Left lung (tissue), 10 donors: ENCODE results near the gene TDRD3. TPM values are rescaled to one million over a fixed set of nuclear protein-coding genes. Genes with fewer than 3 reads are reported as not detected.

Source experiments
- ATAC-seq: fragments of 200-7000 bp; cut with Tn5 transposase; one replicate; pipeline ENCODE4 v1.9.1; 2020; ENCODE audit warnings: moderate library complexity
- DNase-seq, 4 donors: peaks; one replicate each; pipeline ENCODE4 v3.0.0-alpha.2; 2013 to 2020
- H3K27ac ChIP-seq, 2 donors: fragments of 200-600 bp; sonication (generic) in 1 of 2; one replicate each; pipeline versions ENCODE4 v1.5.0 to v1.8.0; 2020 to 2021
- H3K27me3 ChIP-seq, 2 donors: fragments of 200-600 bp; sonication (generic) in 1 of 2; one replicate each; pipeline versions ENCODE4 v1.5.0 to v1.8.0; 2020 to 2021
- H3K36me3 ChIP-seq, 2 donors: fragments of 200-600 bp; sonication (generic) in 1 of 2; one replicate each; pipeline versions ENCODE4 v1.5.0 to v1.8.0; 2020 to 2021
- H3K4me1 ChIP-seq, 2 donors: fragments of 200-600 bp; one replicate each; pipeline ENCODE4 v1.8.0; 2021
- H3K4me3 ChIP-seq, 2 donors: fragments of 200-600 bp; sonication (generic) in 1 of 2; one replicate each; pipeline versions ENCODE4 v1.5.0 to v1.8.0; 2020 to 2021; ENCODE audit warnings: mild to moderate bottlenecking in 1 of 2
- H3K9me3 ChIP-seq, 2 donors: fragments of 200-600 bp; sonication (generic) in 1 of 2; one replicate each; pipeline versions ENCODE4 v1.5.0 to v1.8.0; 2020 to 2021
- CTCF ChIP-seq, 2 donors: fragments of 200-600 bp; sonication (generic) in 1 of 2; IDR thresholded peaks; one replicate each; pipeline versions ENCODE4 v1.5.0 to v1.8.0; 2021; ENCODE audit warnings: antibody characterized with exemption in 2 of 2
- intact Hi-C, 2 donors: fragments of 100-400 bp; cut with DNase I; formaldehyde crosslinking; loops; one replicate each; pipeline versions ENCODE4 v1.11.2 to v1.14.2; 2022
- polyA plus RNA-seq, 6 donors: library from polyadenylated mRNA; unstranded; fragments of 120-200 nt; gene quantifications; one replicate each; pipeline ENCODE4 v1.2.1, GENCODE V29; 2013; ENCODE audit not compliant: insufficient read length in 6 of 6
- total RNA-seq, 2 donors: library from RNA; stranded (reverse); fragmentation: NEBNext Ultra II Directional; extraction: Animal tissue kit (Norgen Biotek cat#: 25700); gene quantifications; one replicate each; pipeline ENCODE4 v1.2.1, GENCODE V29; 2021
- donor health status: DM: no; HTN: yes; CAD: no.
- donor health status: DM: no; HTN: no; CAD: no.

Gene TDRD3
- total and polyA plus RNA-seq, 8 donors = 18.2 to 43.4 (median 41.1) TPM

DNA sequence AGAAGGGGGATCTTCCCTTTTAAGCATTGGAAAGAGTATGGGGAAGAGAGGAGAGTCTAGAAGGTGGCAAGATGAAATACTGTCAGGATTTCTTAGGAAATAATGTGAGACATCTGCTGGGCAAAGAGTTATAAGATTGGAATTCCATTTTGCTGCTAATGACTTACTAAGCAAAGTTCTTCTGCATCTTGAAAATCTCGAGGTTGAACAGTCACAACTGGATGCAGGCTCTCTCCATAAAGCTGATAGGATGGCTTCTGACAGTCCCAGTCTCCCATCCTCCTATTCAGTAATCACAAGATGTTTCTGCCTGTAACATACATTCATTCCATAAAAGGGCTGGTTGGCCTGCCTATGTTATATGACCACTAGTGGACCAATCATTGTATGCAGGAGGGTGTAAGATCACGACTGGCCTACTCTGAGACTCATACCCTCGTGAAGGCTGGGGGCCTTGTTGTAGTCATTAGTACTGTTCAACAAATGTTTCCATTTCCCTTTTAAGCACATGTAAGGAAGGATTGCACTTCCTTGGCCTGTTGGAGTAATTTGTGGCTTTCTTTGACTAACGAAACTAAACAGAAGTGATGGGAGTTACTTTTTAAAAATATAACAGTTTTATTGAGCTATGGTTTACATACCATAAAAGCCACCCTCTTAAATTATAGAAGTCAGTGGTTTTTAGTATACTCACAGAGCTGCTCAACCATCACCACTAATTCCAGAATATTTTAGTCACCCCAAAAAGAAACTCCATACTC is 45.0 kb upstream of the TDRD3 start:
- ATAC-seq (no peak), DNase-seq (no peak)
- no peak for TF ChIP-seq CTCF (IDR thresholded peaks at IDR 0.05)
- Histone ChIP-seq H3K4me1 (no peaks in the 10 kb centered on the region), H3K9me3 (no peaks in the 10 kb centered on the region), H3K27ac (no peak overlapping the region), H3K4me3 (no peak overlapping the region), H3K36me3 (no peaks in the 10 kb centered on the region), H3K27me3 (no peaks in the 10 kb centered on the region)
- intact Hi-C loops = no loop called here

GRCh38 chr13:60352644-60353043 is 44.4 kb upstream of the TDRD3 start:
- no peak for TF ChIP-seq CTCF (IDR thresholded peaks at IDR 0.05)
- H3K36me3 ChIP-seq = no peaks in the 10 kb centered on the region

GRCh38 chr13:60355056-60355455 is 42.0 kb upstream of the TDRD3 start:
- H3K36me3 ChIP-seq = no peaks in the 10 kb centered on the region
- intact Hi-C loops = no loop called here
- no peak for TF ChIP-seq CTCF (IDR thresholded peaks at IDR 0.05)
- H3K4me3 ChIP-seq = no peak overlapping the region
- H3K27me3 ChIP-seq = no peaks in the 10 kb centered on the region
- DNase-seq (no peak), ATAC-seq (no peak)
- H3K9me3 ChIP-seq = no peaks in the 10 kb centered on the region
- H3K27ac ChIP-seq = no peak overlapping the region
- H3K4me1 ChIP-seq = no peaks in the 10 kb centered on the region

More at GRCh38 chr13:60352644-60353043, 44.4 kb upstream of the TDRD3 start:
- no peak for ATAC-seq
- Histone ChIP-seq H3K27me3 (no peaks in the 10 kb centered on the region), H3K9me3 (no peaks in the 10 kb centered on the region), H3K27ac (no peak overlapping the region), H3K4me1 (no peaks in the 10 kb centered on the region), H3K4me3 (no peak overlapping the region)
- intact Hi-C loops = no loop called here
- no peak for DNase-seq

DNA sequence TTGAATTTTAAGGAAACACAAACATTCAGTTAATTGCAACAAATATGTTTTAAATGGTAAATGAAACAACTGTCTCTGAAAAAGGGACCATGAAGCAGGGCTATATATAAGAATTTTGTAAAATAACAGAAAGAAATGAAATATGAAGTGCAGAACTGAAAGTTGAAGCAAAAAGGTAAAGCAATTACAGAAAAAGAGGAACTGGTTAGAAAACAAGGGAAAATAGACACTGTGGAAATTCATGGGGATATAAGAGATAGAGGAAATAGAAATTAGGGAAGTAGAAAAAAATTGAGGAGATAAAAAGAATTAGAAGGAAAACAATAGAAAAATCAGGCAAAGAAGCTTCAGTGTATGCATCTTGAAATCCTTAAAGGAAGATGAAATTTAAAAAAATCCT is 40.0 kb upstream of the TDRD3 start:
- no peaks in the 10 kb centered on the region for H3K27me3 ChIP-seq
- H3K27ac ChIP-seq = no peak overlapping the region
- H3K4me1 ChIP-seq = no peaks in the 10 kb centered on the region
- no peak for TF ChIP-seq CTCF (IDR thresholded peaks at IDR 0.05)
- intact Hi-C loops = no loop called here
- H3K36me3 ChIP-seq = no peaks in the 10 kb centered on the region
- no peak overlapping the region for H3K4me3 ChIP-seq
- ATAC-seq = no peak
- no peaks in the 10 kb centered on the region for H3K9me3 ChIP-seq
- DNase-seq = no peak

DNA sequence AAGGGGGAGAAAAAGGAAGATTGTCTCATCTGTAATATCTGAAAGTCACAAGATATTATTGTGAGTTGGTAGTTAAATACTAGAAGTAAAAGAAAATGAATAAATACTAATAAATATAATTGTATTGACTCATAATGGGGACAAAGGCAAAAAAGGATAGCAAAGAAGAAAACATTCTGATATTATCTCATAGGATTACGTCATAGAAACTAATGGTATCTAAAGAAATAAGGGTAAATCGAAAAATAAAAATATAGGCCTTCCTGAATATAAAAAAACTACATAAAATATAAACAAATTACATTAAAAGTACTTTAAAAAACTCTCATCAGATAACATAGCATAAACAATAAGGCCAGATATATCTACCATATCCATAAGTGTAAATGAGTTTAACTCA is 38.6 kb upstream of the TDRD3 start:
- Histone ChIP-seq H3K27me3 (no peaks in the 10 kb centered on the region), H3K36me3 (no peaks in the 10 kb centered on the region), H3K4me3 (no peak overlapping the region), H3K27ac (no peak overlapping the region), H3K9me3 (no peaks in the 10 kb centered on the region), H3K4me1 (no peaks in the 10 kb centered on the region)
- TF ChIP-seq CTCF (IDR thresholded peaks at IDR 0.05) = no peak
- no peak for DNase-seq
- intact Hi-C loops = no loop called here
- no peak for ATAC-seq
